HepG2 (cell line): ENCODE measurements around the gene TMEM45A. TPM values are rescaled to one million over a fixed set of nuclear protein-coding genes. Genes with fewer than 3 reads are reported as not detected.
A peak's percentile ranks its signal among the peaks of the same experiment; 100 is the strongest.

Experiments used
- BCLAF1 ChIP-seq: fragments of 450-650 bp; IDR thresholded peaks from 2 replicates; pipeline ENCODE4 v1.6.1; 2017; ENCODE audit warnings: mild to moderate bottlenecking
- FOXP1 ChIP-seq, 2 experiments: fragments of 450-650 bp in 1 of 2; IDR thresholded peaks; 2 replicates each; pipeline ENCODE4 v1.6.1; 2017 to 2018; ENCODE audit warnings: antibody characterized with exemption in 1 of 2
- KLF16 ChIP-seq, 2 experiments: sonication (generic) in 1 of 2; formaldehyde crosslinking in 1 of 2; IDR thresholded peaks; 2 replicates each; pipeline versions ENCODE4 v1.6.1 to v1.8.0; 2016 to 2023; ENCODE audit warnings: missing genetic modification reagents in 2 of 2, missing compliant biosample characterization in 1 of 2
- MATR3 ChIP-seq: sonication (generic); formaldehyde crosslinking; IDR thresholded peaks from 2 replicates; pipeline ENCODE4 v1.4.0; 2020; ENCODE audit warnings: missing genetic modification reagents
- NR3C1 ChIP-seq: sonication (generic); formaldehyde crosslinking; IDR thresholded peaks from 2 replicates; pipeline ENCODE4 v1.4.0; 2020; ENCODE audit warnings: missing genetic modification reagents
- RBM22 ChIP-seq: fragments of 200-400 bp; formaldehyde crosslinking; optimal IDR thresholded peaks from 2 replicates; pipeline ENCODE3; 2017; ENCODE audit warnings: mild to moderate bottlenecking, low read length, moderate library complexity
- RXRB ChIP-seq: IDR thresholded peaks from 2 replicates; pipeline ENCODE4 v1.6.1; 2016; ENCODE audit warnings: borderline replicate concordance, missing genetic modification reagents, missing compliant biosample characterization
- SALL2 ChIP-seq: sonication (generic); formaldehyde crosslinking; IDR thresholded peaks from 2 replicates; pipeline ENCODE4 v1.8.1; 2023; ENCODE audit warnings: mild to moderate bottlenecking, missing genetic modification reagents, inconsistent platforms
- TCF12 ChIP-seq, 2 experiments: fragments of 450-650 bp in 1 of 2; sonication (generic) in 1 of 2; formaldehyde crosslinking in 1 of 2; IDR thresholded peaks; 2 replicates each; pipeline versions ENCODE4 v1.6.1 to v1.8.0; 2017 to 2022; ENCODE audit warnings: antibody characterized with exemption in 1 of 2, mild to moderate bottlenecking in 1 of 2, missing genetic modification reagents in 1 of 2, moderate library complexity in 1 of 2
- YY1 ChIP-seq: IDR thresholded peaks from 2 replicates; pipeline ENCODE4 v1.6.1; 2011; ENCODE audit warnings: low read length, low read depth, moderate library complexity, mild to moderate bottlenecking; ENCODE audit not compliant: insufficient read depth, insufficient replicate concordance
- ZFP82 ChIP-seq: sonication (generic); formaldehyde crosslinking; IDR thresholded peaks from 2 replicates; pipeline ENCODE4 v1.5.1; 2020; ENCODE audit warnings: mild to moderate bottlenecking, missing genetic modification reagents, borderline replicate concordance
- ZMYM3 ChIP-seq: sonication (generic); formaldehyde crosslinking; IDR thresholded peaks from 2 replicates; pipeline ENCODE4 v1.5.1; 2020; ENCODE audit warnings: mild to moderate bottlenecking, missing genetic modification reagents
- ZNF160 ChIP-seq: sonication (generic); formaldehyde crosslinking; IDR thresholded peaks from 2 replicates; pipeline ENCODE4 v1.8.0; 2022; ENCODE audit warnings: mild to moderate bottlenecking, inconsistent platforms, missing genetic modification reagents
- ZNF326 ChIP-seq: sonication (generic); formaldehyde crosslinking; IDR thresholded peaks from 2 replicates; pipeline ENCODE4 v1.4.0; 2020; ENCODE audit warnings: missing genetic modification reagents, borderline replicate concordance
- ZNF383 ChIP-seq: sonication (generic); formaldehyde crosslinking; IDR thresholded peaks from 2 replicates; pipeline ENCODE4 v1.4.0; 2020; ENCODE audit warnings: missing genetic modification reagents, mild to moderate bottlenecking, borderline replicate concordance
- ZNF547 ChIP-seq: sonication (generic); formaldehyde crosslinking; IDR thresholded peaks from 2 replicates; pipeline ENCODE4 v1.5.1; 2020; ENCODE audit warnings: mild to moderate bottlenecking, missing genetic modification reagents
- ZNF746 ChIP-seq: sonication (generic); formaldehyde crosslinking; IDR thresholded peaks from 2 replicates; pipeline ENCODE4 v1.8.0; 2022; ENCODE audit warnings: mild to moderate bottlenecking, missing genetic modification reagents
- ZSCAN12 ChIP-seq: sonication (generic); formaldehyde crosslinking; IDR thresholded peaks from 2 replicates; pipeline ENCODE4 v1.9.0; 2021; ENCODE audit warnings: mild to moderate bottlenecking, missing genetic modification reagents
- ZXDC ChIP-seq: sonication (generic); formaldehyde crosslinking; IDR thresholded peaks from 2 replicates; pipeline ENCODE4 v1.5.0; 2020; ENCODE audit warnings: mild to moderate bottlenecking, missing genetic modification reagents
- polyA plus RNA-seq, 8 experiments: library from polyadenylated mRNA; depleted of rRNA in 3 of 8; stranded (reverse) in 7 of 8; unstranded in 1 of 8; fragments of >200 nt; fragmentation: Illumina TruSeq in 4 of 8; extraction: Trizol in 4 of 8; gene quantifications; 2 replicates each; pipeline versions ENCODE4 v1.2.1 to v1.2.3, GENCODE V29; 2011 to 2016; ENCODE audit warnings: low read depth in 4 of 8, missing spikeins in 1 of 8, mixed read lengths in 1 of 8; ENCODE audit not compliant: insufficient read depth in 1 of 8
- total RNA-seq, 5 experiments: library from RNA; depleted of rRNA; stranded (reverse); fragments of >200 nt; fragmentation: Illumina TruSeq; extraction: Trizol; gene quantifications; 2 replicates each; pipeline ENCODE4 v1.2.3, GENCODE V29; 2016; ENCODE audit warnings: low read depth in 1 of 5
- TF ChIP-seq, protein P1 (sequence below): sonication (generic); formaldehyde crosslinking; IDR thresholded peaks from 2 replicates; pipeline ENCODE4 v1.4.0; 2020; ENCODE audit warnings: missing genetic modification reagents

The TMEM45A gene
- total and polyA plus RNA-seq, 2 of the 13 experiments (the other 11 are each of a cell fraction or from before 2014, with no cell fraction given): 14.8 to 38.5 TPM

GRCh38 chr3:100492059-100493006 lies at the start of gene TMEM45A (continued):
- peak; percentile 91; the same call in 1 of the 2 replicates for TF ChIP-seq ZSCAN12 (CRISPR knock-in tag)
- peak in 1 of 2 experiments; percentile 76; a peak in 1 of 4 replicates for TF ChIP-seq KLF16 (CRISPR knock-in tag; IDR thresholded peaks at IDR 0.05)
- TF ChIP-seq, protein P1, sequence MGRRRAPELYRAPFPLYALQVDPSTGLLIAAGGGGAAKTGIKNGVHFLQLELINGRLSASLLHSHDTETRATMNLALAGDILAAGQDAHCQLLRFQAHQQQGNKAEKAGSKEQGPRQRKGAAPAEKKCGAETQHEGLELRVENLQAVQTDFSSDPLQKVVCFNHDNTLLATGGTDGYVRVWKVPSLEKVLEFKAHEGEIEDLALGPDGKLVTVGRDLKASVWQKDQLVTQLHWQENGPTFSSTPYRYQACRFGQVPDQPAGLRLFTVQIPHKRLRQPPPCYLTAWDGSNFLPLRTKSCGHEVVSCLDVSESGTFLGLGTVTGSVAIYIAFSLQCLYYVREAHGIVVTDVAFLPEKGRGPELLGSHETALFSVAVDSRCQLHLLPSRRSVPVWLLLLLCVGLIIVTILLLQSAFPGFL (CRISPR knock-in tag): no peak
- TF ChIP-seq TCF12 (IDR thresholded peaks at IDR 0.05): no peak
- 0 out of 2 replicates have a peak, but pooled peaks have one; percentile 50 for TF ChIP-seq TCF12 (CRISPR knock-in tag; IDR thresholded peaks at IDR 0.05)
- peak; percentile 66; the same call in 1 of the 2 replicates for TF ChIP-seq ZNF746 (CRISPR knock-in tag)
- TF ChIP-seq ZMYM3 (CRISPR knock-in tag): no peak; the same call in 1 of the 2 replicates
- no peak for TF ChIP-seq ZNF326
- TF ChIP-seq FOXP1 (IDR thresholded peaks at IDR 0.05): no peak
- TF ChIP-seq FOXP1 (CRISPR knock-in tag; IDR thresholded peaks at IDR 0.05): no peak
- peak; percentile 84 for TF ChIP-seq ZNF547
- TF ChIP-seq ZFP82 (CRISPR knock-in tag): peak; percentile 67; the same call in 1 of the 2 replicates
- no peak for TF ChIP-seq RBM22
- no peak for TF ChIP-seq MATR3
- peak; percentile 32 for TF ChIP-seq YY1
- TF ChIP-seq ZNF383 (CRISPR knock-in tag): no peak; the same call in 1 of the 2 replicates
- TF ChIP-seq RXRB (CRISPR knock-in tag): no peak
- no peak for TF ChIP-seq NR3C1 (CRISPR knock-in tag)
- no peak for TF ChIP-seq BCLAF1
- TF ChIP-seq SALL2 (CRISPR knock-in tag): peak; percentile 91; the same call in 1 of the 2 replicates
- TF ChIP-seq ZXDC (CRISPR knock-in tag): no peak
- no peak; the same call in 1 of the 2 replicates for TF ChIP-seq ZNF160
